Breast epithelium (tissue), 4 donors: ENCODE data around the gene ENOPH1. TPM values are rescaled to one million over a fixed set of nuclear protein-coding genes. Genes with fewer than 3 reads are reported as not detected.

Experiments
- DNase-seq, 2 donors: peaks; one replicate each; pipeline ENCODE4 v3.0.0-alpha.2; 2019; ENCODE audit warnings: low spot score in 2 of 2
- H3K27ac ChIP-seq, 2 donors: fragments of 200-600 bp; sonication (generic) in 1 of 2; one replicate each; pipeline ENCODE4 v1.5.1; 2016 to 2019; ENCODE audit warnings: mild to moderate bottlenecking in 1 of 2
- H3K27me3 ChIP-seq, 2 donors: fragments of 200-600 bp; sonication (generic) in 1 of 2; one replicate each; pipeline versions ENCODE4 v1.5.1 to v1.6.0; 2017 to 2019; ENCODE audit warnings: control low read depth in 1 of 2, mild to moderate bottlenecking in 1 of 2
- H3K36me3 ChIP-seq: fragments of 200-600 bp; one replicate; pipeline ENCODE4 v1.5.1; 2019
- H3K4me1 ChIP-seq, 2 donors: fragments of 200-600 bp; sonication (generic); one replicate each; pipeline ENCODE4 v1.5.1; 2016 to 2019; ENCODE audit warnings: control low read depth in 1 of 2
- H3K4me3 ChIP-seq, 3 donors: fragments of 200-600 bp; sonication (generic); 1 replicate in 2 of 3; 2 replicates in 1 of 3; pipeline ENCODE4 v1.5.1; 2016 to 2019; ENCODE audit warnings: mild to moderate bottlenecking in 3 of 3, moderate library complexity in 2 of 3
- H3K9me3 ChIP-seq, 2 donors: fragments of 200-600 bp; sonication (generic) in 1 of 2; one replicate each; pipeline ENCODE4 v1.5.1; 2016 to 2019; ENCODE audit warnings: control low read depth in 1 of 2
- POLR2A ChIP-seq: fragments of 450-650 bp; IDR thresholded peaks from one replicate; pipeline ENCODE4 v1.6.1; 2016; ENCODE audit warnings: antibody characterized with exemption, mild to moderate bottlenecking, moderate library complexity
- POLR2AphosphoS5 ChIP-seq, 3 donors: sonication (generic); formaldehyde crosslinking; IDR thresholded peaks; one replicate each; pipeline ENCODE4 v1.6.1; 2017; ENCODE audit warnings: antibody characterized with exemption in 3 of 3
- intact Hi-C: fragments of 100-400 bp; cut with DNase I; formaldehyde crosslinking; loops from one replicate; pipeline ENCODE4 v1.15.1; 2023; ENCODE audit warnings: low total_unique reads
- total RNA-seq, 3 donors: library from RNA; depleted of rRNA; stranded (reverse); fragments of >200 nt; gene quantifications; one replicate each; pipeline ENCODE4 v1.1.0, GENCODE V29; 2016
- TF ChIP-seq, protein P1 (sequence below), 3 donors: fragments of 450-650 bp; IDR thresholded peaks; one replicate each; pipeline ENCODE4 v1.5.1; 2016 to 2017; ENCODE audit warnings: antibody characterized with exemption in 3 of 3, mild to moderate bottlenecking in 3 of 3, moderate library complexity in 3 of 3

ENOPH1 gene
- total RNA-seq, 3 donors from 2014 or later: 19.2 to 30.8 (median 29.7) TPM

DNA sequence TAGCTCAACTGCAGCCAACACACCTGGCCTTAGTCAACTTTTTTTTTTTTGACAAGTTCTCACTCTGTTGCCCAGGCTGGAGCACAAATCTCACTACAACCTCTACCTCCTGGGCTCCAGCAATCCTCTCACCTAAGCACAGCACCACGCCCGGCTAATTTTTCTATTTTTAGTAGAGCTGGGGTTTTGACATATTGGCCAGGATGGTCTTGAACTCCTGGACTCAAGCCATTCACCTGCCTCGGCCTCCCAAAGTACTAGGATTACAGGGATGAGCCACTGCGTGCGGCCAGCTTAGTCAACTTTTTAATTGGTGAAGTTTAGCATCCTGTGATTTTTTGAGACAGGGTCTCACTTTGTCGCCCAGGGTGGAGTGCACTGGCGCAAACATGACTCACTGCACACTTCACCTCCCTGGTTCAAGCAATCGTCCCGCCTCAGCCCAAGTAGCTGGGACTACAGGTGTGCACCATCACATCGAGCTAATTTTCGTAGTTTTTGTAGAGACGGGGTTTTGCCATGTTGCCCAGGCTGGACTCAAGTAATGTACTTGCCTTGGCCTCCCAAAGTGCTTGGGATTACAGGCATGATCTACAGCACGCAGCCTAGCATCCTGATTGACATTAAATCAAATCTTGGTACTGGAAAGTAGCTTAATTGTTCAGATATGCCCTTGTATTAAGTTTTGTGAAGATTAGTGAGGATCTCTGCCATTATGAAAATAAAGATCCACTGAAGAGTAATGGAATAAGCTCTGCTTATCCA, 8.4 kb upstream of the ENOPH1 start:
- H3K27ac ChIP-seq: no peak overlapping the region
- DNase-seq: no peak
- no peak for TF ChIP-seq POLR2A
- TF ChIP-seq, protein P1, sequence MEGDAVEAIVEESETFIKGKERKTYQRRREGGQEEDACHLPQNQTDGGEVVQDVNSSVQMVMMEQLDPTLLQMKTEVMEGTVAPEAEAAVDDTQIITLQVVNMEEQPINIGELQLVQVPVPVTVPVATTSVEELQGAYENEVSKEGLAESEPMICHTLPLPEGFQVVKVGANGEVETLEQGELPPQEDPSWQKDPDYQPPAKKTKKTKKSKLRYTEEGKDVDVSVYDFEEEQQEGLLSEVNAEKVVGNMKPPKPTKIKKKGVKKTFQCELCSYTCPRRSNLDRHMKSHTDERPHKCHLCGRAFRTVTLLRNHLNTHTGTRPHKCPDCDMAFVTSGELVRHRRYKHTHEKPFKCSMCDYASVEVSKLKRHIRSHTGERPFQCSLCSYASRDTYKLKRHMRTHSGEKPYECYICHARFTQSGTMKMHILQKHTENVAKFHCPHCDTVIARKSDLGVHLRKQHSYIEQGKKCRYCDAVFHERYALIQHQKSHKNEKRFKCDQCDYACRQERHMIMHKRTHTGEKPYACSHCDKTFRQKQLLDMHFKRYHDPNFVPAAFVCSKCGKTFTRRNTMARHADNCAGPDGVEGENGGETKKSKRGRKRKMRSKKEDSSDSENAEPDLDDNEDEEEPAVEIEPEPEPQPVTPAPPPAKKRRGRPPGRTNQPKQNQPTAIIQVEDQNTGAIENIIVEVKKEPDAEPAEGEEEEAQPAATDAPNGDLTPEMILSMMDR (IDR thresholded peaks at IDR 0.05): no peak
- no peak for TF ChIP-seq POLR2AphosphoS5 (IDR thresholded peaks at IDR 0.05)
- intact Hi-C loops: no loop called here
- no peaks in the 10 kb centered on the region for H3K4me1 ChIP-seq
- no peaks in the 10 kb centered on the region for H3K27me3 ChIP-seq
- H3K4me3 ChIP-seq: no peak overlapping the region
- H3K36me3 ChIP-seq: no peaks in the 10 kb centered on the region
- H3K9me3 ChIP-seq: no peaks in the 10 kb centered on the region

DNA sequence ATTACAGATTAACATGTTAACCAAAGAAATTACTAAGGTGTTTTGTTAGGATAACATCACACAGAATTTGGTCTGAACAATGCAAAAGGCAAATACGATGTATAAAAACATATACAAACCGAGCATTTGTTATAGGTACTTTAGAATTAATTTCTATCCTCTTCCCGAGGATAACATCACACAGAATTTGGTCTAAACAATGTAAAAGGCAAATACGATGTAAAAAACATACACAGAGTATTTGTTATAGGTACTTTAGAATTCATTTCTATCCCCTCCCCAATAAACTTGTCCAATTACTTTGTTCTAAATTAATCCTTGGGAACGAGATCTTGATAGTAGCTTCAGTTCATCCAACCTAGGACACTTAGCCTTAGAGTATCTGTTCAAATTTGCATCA, 7.8 kb upstream of the ENOPH1 start:
- H3K36me3 ChIP-seq: no peaks in the 10 kb centered on the region
- DNase-seq: no peak
- TF ChIP-seq POLR2AphosphoS5 (IDR thresholded peaks at IDR 0.05) (no peak), POLR2A (no peak)
- TF ChIP-seq, protein P1 (IDR thresholded peaks at IDR 0.05): no peak
- H3K27me3 ChIP-seq: no peaks in the 10 kb centered on the region
- intact Hi-C loops: no loop called here
- no peak overlapping the region for H3K4me3 ChIP-seq
- no peaks in the 10 kb centered on the region for H3K4me1 ChIP-seq
- H3K27ac ChIP-seq: no peak overlapping the region
- no peaks in the 10 kb centered on the region for H3K9me3 ChIP-seq

DNA sequence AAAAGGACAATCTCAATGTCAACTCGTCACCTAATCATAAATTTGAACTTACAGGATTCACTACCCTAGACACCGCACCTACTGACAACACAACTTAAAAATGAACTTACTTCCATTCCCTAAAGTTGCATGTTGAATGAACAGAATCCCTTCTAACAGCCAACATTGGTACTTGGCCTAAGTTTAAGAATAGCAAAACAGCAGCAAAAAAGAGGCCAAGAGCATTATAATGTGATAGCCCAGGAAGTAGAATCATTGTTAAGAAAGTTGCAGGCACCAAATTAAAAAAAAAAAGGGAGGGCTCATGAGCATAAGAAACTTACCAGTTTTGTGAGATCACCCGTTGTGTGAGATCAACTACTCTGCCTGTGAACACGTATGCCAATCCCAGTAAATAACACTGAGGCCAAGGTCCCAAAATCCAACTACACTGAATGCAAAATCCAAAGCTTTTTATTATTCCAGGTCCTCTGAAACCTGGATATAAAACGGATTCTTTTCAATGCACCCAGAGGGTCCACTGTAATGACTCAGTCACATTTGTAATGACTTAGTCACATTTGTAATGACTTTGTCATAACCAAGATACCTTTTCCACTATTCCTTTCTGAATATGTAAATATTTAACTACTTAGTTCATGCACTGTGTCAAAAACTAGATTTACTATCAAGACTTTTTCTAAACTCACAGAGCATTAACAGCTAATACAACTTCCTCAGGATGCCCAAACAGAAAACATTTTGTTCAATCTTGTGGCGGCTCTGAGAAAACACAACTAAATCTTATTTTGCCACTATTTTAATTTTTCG, 6.9 kb upstream of the ENOPH1 start:
- H3K27me3 ChIP-seq: no peaks in the 10 kb centered on the region
- H3K4me3 ChIP-seq: no peak overlapping the region
- no peak for DNase-seq
- no peaks in the 10 kb centered on the region for H3K4me1 ChIP-seq
- H3K9me3 ChIP-seq: no peaks in the 10 kb centered on the region
- H3K27ac ChIP-seq: no peak overlapping the region
- no peaks in the 10 kb centered on the region for H3K36me3 ChIP-seq
- TF ChIP-seq, protein P1 (IDR thresholded peaks at IDR 0.05): no peak
- TF ChIP-seq POLR2AphosphoS5 (IDR thresholded peaks at IDR 0.05): no peak
- no peak for TF ChIP-seq POLR2A
- intact Hi-C loops: no loop called here

DNA sequence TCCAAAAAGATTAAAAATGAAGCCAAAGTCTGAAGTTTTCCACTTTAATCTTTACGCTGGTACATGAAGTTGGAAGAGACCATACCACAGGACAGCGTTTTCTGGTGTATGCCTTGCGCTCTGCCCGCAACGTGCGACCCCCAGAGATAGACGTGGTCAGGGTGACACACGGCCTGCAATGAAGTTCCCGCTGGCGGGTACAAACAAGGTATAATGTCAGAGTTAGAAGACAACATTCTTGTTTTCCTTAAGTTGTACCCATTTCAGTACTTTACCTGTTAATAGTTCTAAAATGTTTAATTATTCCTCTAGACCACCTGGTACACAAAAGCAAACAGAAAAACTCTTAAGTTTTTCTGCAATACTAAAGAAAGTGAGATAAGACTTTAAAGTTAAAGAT, 4.9 kb upstream of the ENOPH1 start:
- no peaks in the 10 kb centered on the region for H3K36me3 ChIP-seq
- TF ChIP-seq, protein P1 (IDR thresholded peaks at IDR 0.05): no peak
- TF ChIP-seq POLR2AphosphoS5 (IDR thresholded peaks at IDR 0.05): peak in 1 of 3 donors; percentile 36
- no peak overlapping the region for H3K4me3 ChIP-seq

DNA sequence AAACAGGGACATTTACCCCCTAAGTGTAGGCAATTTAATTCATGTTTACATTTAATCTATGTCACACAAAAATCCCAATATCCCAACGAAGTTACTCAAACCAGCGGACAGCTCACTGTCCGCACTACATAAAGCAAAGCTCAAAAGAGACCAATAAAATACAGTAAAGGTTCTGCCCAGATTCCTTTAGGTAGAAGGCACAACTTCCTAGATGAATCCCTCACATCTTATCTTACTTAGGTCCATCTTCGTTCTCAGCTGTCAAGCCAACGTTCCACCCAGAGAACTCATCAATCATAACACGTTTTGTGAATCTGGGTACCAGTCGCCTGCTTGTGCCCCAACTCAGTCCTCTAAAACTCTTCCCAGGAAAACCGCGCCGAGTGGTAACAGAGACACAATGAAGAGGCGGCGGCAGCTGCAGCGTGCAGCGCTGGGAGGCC, 1.8 kb upstream of the ENOPH1 start:
- intact Hi-C loops: no loop called here
- peak overlapping the region; percentile 71 to 97 (median 96) for H3K4me3 ChIP-seq
- no peaks in the 10 kb centered on the region for H3K9me3 ChIP-seq
- H3K27me3 ChIP-seq: no peaks in the 10 kb centered on the region
- TF ChIP-seq POLR2AphosphoS5 (IDR thresholded peaks at IDR 0.05) (no peak), POLR2A (no peak)
- DNase-seq: no peak
- no peaks in the 10 kb centered on the region for H3K36me3 ChIP-seq
- peaks cover 0 to 3% of the 10 kb centered on the region in 2 donors for H3K4me1 ChIP-seq
- H3K27ac ChIP-seq: peak overlapping the region; percentile 94 to 99

More for the DNA sequence above, 4.9 kb upstream of the ENOPH1 start:
- intact Hi-C loops: no loop called here
- no peak for DNase-seq
- Histone ChIP-seq H3K4me1 (no peaks in the 10 kb centered on the region), H3K9me3 (no peaks in the 10 kb centered on the region), H3K27ac (no peak overlapping the region), H3K27me3 (no peaks in the 10 kb centered on the region)
